ENCODE results near the gene MECP2. TPM values are rescaled to one million over a fixed set of nuclear protein-coding genes. Genes with fewer than 3 reads are reported as not detected.
A peak's percentile ranks its signal among the peaks of the same experiment; 100 is the strongest.

MECP2 gene
- total RNA-seq, 6 experiments from 2014 or later, result 14.1 to 18.4 (median 16.0) TPM

DNA sequence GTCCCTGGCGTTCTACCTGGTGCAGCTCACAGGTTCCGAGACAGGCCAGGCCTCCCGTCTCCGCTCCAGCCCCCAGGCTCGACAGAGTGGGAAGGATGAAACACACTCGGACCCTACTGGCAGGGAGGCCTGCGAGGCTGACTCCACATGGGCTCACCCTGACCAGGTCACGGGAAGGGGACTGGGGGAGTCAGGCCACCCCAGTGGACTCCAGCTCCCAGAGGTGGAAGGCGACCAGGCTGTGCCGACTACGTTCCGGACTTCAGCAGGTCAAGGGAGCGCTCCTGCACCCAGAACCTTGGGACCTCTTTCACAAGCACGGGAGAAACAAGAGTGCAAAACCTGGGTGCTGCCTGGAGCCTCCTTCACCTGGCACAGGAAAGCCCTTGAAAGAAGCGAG lies 73.2 kb downstream of the MECP2 start:
- intact Hi-C loops (cut with DNase I), result no loop called here
- ATAC-seq, result no peak
- WGBS (ENCODE audit: insufficient coverage, low coverage, low lambda C conversion rate, missing lambda C conversion rate), result 63% methylated on average over 12 of the region's 15 CpGs
- Histone ChIP-seq H3K36me3 (no peaks in the 10 kb centered on the region), H3K9me3 (no peaks in the 10 kb centered on the region), H3K4me3 (no peak overlapping the region), H3K4me1 (peaks cover 0 to 2% (median under 1%) of the 10 kb centered on the region in 4 donors), H3K27me3 (no peaks in the 10 kb centered on the region), H3K27ac (no peak overlapping the region)
- TF ChIP-seq, protein P1, sequence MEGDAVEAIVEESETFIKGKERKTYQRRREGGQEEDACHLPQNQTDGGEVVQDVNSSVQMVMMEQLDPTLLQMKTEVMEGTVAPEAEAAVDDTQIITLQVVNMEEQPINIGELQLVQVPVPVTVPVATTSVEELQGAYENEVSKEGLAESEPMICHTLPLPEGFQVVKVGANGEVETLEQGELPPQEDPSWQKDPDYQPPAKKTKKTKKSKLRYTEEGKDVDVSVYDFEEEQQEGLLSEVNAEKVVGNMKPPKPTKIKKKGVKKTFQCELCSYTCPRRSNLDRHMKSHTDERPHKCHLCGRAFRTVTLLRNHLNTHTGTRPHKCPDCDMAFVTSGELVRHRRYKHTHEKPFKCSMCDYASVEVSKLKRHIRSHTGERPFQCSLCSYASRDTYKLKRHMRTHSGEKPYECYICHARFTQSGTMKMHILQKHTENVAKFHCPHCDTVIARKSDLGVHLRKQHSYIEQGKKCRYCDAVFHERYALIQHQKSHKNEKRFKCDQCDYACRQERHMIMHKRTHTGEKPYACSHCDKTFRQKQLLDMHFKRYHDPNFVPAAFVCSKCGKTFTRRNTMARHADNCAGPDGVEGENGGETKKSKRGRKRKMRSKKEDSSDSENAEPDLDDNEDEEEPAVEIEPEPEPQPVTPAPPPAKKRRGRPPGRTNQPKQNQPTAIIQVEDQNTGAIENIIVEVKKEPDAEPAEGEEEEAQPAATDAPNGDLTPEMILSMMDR (IDR thresholded peaks at IDR 0.05), result no peak
- TF ChIP-seq POLR2A (IDR thresholded peaks at IDR 0.05), result no peak
- DNase-seq, result no peak

DNA sequence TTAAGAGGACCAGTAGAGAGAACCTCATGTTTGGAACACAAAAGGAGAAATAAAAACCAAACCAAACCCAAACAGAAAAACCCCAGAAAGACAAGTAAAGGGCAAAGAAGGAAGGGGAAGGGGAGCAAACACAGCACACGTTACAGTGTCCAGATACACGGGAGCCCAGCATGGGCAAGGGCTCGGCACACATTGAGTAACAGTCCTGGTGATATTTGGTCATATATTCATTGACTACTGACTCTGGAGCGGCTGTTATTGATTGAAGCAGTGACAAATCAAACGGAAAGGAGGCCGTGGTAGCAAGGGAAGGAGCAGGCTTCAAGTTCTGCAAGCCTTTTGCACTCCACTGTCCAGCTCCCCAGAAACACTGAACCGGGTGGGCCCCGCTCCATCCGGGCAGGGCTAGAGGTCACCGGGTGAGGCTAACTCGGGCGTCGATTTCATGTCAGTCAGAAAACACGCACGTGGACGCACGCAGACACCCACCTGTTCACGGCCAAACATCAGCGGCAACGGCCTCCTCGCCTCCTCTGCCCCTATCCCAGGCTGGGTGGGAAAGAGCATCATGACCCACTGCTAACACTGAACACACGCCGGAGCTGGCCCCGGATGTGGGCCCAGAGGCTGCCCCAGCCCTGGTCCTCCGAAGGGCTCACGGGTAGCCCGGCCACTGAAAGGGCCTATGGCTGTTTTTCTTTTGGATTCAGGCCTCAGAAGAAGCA lies 74.1 kb downstream of the MECP2 start:
- Histone ChIP-seq H3K4me1 (peaks cover 0 to 2% (median 0%) of the 10 kb centered on the region in 4 donors), H3K36me3 (no peaks in the 10 kb centered on the region), H3K4me3 (no peak overlapping the region), H3K27me3 (no peaks in the 10 kb centered on the region), H3K27ac (no peak overlapping the region), H3K9me3 (no peaks in the 10 kb centered on the region)
- intact Hi-C loops (cut with DNase I), result no loop called here
- 46% methylated on average over 9 of the region's 27 CpGs for WGBS (ENCODE audit: insufficient coverage, low coverage, low lambda C conversion rate, missing lambda C conversion rate)
- peak; percentile 43 to 71 (median 50) for ATAC-seq
- TF ChIP-seq, protein P1 (IDR thresholded peaks at IDR 0.05), result no peak
- TF ChIP-seq POLR2A (IDR thresholded peaks at IDR 0.05), result no peak
- DNase-seq, result no peak

DNA sequence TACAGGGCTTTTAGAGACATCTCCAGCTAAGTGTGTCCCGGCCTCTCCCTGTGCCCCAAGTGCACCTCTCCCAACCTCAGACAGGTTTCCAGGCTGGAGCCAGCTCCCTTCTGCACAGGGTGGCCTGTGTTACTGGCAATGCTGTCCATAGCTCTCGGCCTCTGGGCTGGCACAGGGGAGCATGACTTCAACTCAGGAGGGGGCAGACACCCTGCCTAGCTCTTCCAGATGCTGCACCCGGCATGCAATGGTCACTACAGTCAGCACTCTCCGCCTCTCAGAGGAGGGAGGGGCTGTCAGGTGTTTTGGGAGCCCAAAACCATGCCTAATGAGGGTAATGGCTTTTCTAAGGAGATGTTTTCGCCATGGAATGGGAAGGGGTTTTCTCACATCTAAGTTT lies 75.4 kb downstream of the MECP2 start:
- intact Hi-C loops (cut with DNase I), result no loop called here
- Histone ChIP-seq H3K4me3 (no peak overlapping the region), H3K4me1 (peaks cover 0 to 2% (median 0%) of the 10 kb centered on the region in 4 donors), H3K27ac (no peak overlapping the region), H3K36me3 (no peaks in the 10 kb centered on the region), H3K9me3 (no peaks in the 10 kb centered on the region), H3K27me3 (no peaks in the 10 kb centered on the region)
- WGBS (ENCODE audit: insufficient coverage, low coverage, low lambda C conversion rate, missing lambda C conversion rate), result 62% methylated on average over 3 of the region's 5 CpGs
- DNase-seq (no peak), ATAC-seq (no peak)
- TF ChIP-seq, protein P1 (IDR thresholded peaks at IDR 0.05), result no peak
- TF ChIP-seq POLR2A (IDR thresholded peaks at IDR 0.05), result no peak

DNA sequence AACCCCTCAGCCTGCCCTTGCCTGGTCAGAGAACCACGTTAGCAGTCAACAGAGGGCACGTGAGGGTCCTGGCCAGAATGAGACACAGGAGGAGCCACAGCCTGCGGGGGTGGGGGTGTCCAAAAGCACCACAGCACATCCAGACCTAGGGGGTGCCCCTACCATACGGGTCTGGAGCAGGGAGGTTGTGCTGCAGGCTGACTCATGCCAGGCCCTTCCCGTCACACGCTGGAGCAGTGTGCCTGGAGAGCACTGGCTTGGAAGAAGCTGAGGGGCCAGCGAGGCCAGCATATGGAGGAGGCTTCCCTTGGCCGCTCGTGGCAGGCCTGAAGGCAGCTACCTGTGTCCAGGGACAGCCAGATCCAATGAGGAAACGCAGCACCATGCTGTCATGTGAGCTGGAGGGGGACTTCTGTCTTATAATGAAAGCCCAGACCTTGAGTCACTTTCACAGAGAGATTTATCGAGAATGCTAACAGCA lies 76.3 kb downstream of the MECP2 start:
- H3K27me3 ChIP-seq, result no peaks in the 10 kb centered on the region
- 71% methylated on average over 4 of the region's 11 CpGs for WGBS (ENCODE audit: insufficient coverage, low coverage, low lambda C conversion rate, missing lambda C conversion rate)
- H3K4me3 ChIP-seq, result no peak overlapping the region
- DNase-seq (no peak), ATAC-seq (no peak)
- TF ChIP-seq, protein P1 (IDR thresholded peaks at IDR 0.05), result no peak
- no peak for TF ChIP-seq POLR2A (IDR thresholded peaks at IDR 0.05)
- intact Hi-C loops (cut with DNase I), result no loop called here
- H3K9me3 ChIP-seq, result no peaks in the 10 kb centered on the region
- H3K36me3 ChIP-seq, result peaks cover 0 to 5% (median 0%) of the 10 kb centered on the region in 4 donors
- no peak overlapping the region for H3K27ac ChIP-seq
- H3K4me1 ChIP-seq, result peaks cover 0 to 2% (median 0%) of the 10 kb centered on the region in 4 donors

All from right lobe of liver (tissue), 6 donors.